GM12875 (cell line): ENCODE results near the gene ZNF605.
"Not testable (repeated sequence)": the region's sequence is repeated elsewhere in the genome, so short reads cannot be mapped to it uniquely, and the experiment has no call there.

Experiments used
- H3K4me3 ChIP-seq: one replicate; pipeline ENCODE4 v1.5.1; 2011; ENCODE audit warnings: low read depth, low read length, control low read depth
- TF ChIP-seq, protein P1 (sequence below): IDR thresholded peaks from 2 replicates; pipeline ENCODE4 v1.5.1; 2011; ENCODE audit warnings: low read depth, mild to moderate bottlenecking, control low read depth, inconsistent platforms, low read length, moderate library complexity, borderline replicate concordance; ENCODE audit not compliant: insufficient read depth

ZNF605 gene

DNA sequence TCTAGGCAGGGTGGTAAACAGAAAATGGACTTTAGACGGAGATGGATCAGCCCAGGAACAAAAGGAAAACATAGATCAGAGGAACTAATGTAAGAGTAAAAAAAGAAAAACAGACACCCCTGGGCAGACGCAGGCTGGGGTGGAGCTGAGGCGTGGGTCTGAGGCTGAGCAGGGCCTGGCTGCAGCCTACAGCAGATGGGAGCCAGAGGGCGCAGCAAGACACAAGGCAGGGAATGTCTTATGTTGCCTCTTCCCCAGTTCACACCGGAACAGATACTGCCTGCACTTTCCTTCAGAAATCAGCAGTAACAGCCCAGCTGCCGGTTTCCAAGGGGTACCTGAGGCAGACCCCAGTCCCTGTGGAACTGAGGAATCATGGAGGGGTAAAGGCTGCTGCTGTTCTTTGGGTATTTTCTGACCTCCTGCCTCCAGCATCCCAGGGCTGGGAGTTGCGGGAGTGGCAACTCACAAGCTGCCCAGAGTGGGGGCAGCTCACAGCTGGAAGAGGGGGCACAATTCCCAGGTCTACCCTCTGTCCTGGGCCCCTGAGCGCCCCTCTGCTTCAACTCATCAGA, 9.8 kb downstream of the ZNF605 start:
- no peak overlapping the region for H3K4me3 ChIP-seq
- TF ChIP-seq, protein P1, sequence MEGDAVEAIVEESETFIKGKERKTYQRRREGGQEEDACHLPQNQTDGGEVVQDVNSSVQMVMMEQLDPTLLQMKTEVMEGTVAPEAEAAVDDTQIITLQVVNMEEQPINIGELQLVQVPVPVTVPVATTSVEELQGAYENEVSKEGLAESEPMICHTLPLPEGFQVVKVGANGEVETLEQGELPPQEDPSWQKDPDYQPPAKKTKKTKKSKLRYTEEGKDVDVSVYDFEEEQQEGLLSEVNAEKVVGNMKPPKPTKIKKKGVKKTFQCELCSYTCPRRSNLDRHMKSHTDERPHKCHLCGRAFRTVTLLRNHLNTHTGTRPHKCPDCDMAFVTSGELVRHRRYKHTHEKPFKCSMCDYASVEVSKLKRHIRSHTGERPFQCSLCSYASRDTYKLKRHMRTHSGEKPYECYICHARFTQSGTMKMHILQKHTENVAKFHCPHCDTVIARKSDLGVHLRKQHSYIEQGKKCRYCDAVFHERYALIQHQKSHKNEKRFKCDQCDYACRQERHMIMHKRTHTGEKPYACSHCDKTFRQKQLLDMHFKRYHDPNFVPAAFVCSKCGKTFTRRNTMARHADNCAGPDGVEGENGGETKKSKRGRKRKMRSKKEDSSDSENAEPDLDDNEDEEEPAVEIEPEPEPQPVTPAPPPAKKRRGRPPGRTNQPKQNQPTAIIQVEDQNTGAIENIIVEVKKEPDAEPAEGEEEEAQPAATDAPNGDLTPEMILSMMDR: no peak

DNA sequence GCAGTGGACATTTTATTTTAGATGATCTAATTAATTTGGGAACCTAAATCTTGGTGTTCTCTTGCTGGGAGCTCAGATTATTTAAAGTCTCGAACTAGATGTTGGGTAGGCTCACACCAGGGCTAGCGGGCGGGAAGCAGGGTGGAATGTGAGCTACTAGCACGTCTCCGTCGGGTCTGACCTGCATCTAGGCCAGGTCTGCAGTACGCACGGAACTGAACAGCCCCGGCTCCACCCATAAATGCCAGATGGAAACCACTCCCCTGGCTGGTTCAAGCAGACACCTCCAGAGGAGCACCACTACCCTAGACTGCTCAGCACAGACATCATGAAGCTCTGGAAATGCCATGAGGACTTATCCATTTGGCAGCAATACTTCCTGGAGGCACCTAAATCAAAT, 10.3 kb downstream of the ZNF605 start:
- TF ChIP-seq, protein P1: no peak

DNA sequence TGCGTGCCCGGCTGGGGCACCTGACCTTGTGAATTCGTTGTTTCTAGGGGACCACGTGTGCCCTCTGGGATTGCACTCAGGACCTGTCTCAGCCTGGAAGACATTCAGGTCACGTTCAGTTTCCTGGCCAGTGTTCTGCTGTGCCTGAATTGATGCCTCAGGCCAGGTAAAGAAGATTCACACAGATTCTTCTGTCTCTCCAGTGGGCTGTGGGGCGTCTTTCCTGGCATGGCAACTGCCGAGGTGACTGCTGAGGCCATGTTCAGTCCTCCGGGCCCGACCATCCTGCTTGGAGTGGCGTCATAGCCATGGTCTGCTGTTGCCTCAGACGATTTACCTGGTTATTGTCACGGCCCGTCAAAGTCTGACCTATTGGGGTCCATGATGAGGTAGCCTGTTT, 13.5 kb downstream of the ZNF605 start:
- TF ChIP-seq, protein P1: no peak
- no peak overlapping the region for H3K4me3 ChIP-seq

More for the DNA sequence above, 10.3 kb downstream of the ZNF605 start:
- no peak overlapping the region for H3K4me3 ChIP-seq

DNA sequence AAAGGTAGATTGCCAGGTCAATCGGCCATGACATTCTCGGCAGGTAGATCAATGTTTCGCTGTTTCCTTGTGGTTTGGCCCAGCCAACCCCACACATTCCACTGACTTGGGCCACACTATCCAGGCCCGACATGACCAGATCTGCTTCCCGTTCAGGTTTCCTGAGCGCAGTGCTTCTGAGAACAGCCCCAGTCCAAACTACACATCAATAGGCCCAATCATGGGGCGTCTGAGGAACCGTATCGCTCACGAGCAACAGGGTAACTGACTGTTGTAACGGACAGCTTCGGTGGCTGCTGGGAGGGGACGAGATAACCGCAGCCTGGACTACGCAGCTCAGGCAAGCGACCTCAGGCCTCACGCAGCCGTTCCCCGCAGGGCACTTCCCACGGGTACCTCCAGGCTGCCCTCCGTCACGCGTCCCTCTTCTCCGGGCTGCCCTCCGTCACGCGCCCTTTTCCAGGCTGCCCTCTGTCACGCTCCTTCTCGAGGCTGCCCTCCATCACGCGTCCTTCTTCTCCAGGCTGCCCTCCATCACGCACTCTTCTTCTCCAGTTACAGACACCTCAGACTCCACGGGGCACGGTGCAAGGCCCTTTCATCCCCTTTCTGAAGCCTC, 14.7 kb downstream of the ZNF605 start:
- TF ChIP-seq, protein P1: no peak
- no peak overlapping the region for H3K4me3 ChIP-seq

DNA sequence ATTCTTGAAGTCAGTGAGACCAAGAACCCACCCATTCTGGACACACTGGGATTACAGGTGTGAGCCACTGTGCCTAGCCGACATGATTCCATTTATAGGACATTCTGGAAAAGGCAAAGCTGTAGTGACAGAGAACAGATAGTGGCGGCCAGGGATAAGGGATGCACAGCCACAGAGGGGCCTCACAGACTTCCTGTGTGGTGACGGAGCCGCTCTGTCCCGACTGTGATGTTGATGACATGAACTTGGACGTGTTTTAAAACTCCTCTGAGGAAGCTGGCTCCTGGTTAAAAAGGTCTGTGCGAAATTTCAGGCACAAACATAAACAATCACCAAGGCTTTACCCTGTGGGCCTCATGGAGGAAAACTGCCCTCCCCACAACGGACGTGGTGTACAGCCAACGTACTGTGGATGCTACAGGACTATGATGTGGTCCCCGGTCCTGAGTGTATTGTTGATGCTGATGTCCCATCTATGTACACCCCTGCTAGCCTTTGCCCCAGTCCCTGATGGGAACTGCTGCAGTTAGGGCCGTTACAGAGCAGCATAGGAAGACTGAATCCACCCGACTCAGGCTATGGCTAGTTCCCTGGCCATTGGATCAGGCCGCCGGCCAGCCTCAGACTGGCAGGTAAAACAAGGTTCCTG, 15.9 kb downstream of the ZNF605 start:
- TF ChIP-seq, protein P1: no peak
- no peak overlapping the region for H3K4me3 ChIP-seq

DNA sequence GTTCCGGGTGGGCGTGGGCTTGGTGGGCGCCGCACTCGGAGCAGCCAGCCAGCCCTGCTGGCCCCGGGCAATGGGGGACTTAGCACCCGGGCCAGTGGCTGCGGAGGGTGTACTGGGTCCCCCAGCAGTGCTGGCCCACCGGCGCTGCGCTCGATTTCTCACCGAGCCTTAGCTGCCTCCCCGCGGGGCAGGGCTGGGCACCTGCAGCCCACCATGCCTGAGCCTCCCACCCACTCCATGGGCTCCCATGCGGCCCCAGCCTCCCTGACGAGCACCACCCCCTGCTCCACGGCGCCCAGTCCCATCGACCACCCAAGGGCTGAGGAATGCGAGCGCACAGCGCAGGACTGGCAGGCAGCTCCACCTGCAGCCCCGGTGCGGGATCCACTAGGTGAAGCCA, 17.3 kb downstream of the ZNF605 start:
- H3K4me3 ChIP-seq: not testable (repeated sequence)

DNA sequence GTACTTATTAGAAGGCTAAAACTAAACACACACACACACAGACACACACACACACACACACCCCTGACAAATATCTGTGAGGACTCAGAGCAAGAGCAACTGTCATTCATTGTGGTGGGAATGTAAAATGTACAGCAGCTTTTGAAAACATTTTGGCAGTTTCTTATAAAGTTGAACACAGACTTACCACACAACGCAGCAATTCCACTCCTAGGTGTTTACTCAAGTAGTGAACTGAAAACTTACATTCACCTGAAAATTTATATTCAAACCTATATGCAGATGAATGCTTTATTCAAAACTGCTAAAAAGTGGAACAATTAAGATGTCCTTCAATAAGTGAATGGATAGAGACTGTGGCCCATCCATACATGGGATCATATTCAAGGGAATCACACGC, 18.6 kb downstream of the ZNF605 start:
- H3K4me3 ChIP-seq: no peak overlapping the region
- TF ChIP-seq, protein P1: no peak

DNA sequence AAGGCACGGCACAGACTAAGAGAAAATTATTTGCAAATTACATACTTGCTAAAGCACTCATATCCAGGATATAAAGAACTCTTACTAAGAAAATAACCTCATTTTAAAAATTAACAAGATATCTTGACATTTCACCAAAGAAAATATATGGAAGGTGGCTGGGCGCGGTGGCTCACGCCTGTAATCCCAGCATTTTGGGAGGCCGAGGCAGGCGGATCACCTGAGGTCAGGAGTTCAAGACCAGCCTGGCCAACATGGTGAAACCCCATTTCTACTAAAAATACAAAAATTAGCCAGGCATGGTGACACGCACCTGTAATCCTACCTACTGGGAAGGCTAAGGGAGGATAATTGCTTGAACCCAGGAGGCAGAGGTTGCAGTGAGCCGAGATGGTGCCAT, 19.2 kb downstream of the ZNF605 start:
- not testable (repeated sequence) for H3K4me3 ChIP-seq
